ENCODE results near the gene PRELP.

- TF ChIP-seq CREB1 (IDR thresholded peaks at IDR 0.05; ENCODE audit: low read depth) (no peak), YY1 (IDR thresholded peaks at IDR 0.05; ENCODE audit: low read depth) (no peak)
These were observed 42.0 kb downstream of the PRELP start for GRCh38 chr1:203517426-203518110.

All from Ishikawa (cell line).